H1 (cell line): Measurements from ENCODE around the gene ARMS2. TPM values are rescaled to one million over a fixed set of nuclear protein-coding genes. Genes with fewer than 3 reads are reported as not detected.

Experiments used
- CTCF ChIA-PET: fragments of 300-600 bp; sonication (Branson Sonifier 250); formaldehyde crosslinking; loops from one replicate; lab custom pipeline; 2021; ENCODE audit not compliant: partially characterized antibody; lab: Charles Lee
- POLR2A ChIA-PET: fragments of 300-600 bp; sonication (Branson Sonifier 250); formaldehyde crosslinking; loops from one replicate; lab custom pipeline; 2021; ENCODE audit warnings: inconsistent platforms; ENCODE audit not compliant: partially characterized antibody; lab: Charles Lee
- DNase-seq, 2 experiments: peaks; one replicate each; pipeline versions ENCODE4 v3.0.0 to v3.0.0-alpha.2; 2010 to 2022; ENCODE audit warnings: low spot score in 2 of 2, low read depth in 1 of 2, mixed read lengths in 1 of 2
- FAIRE-seq: peaks from 2 replicates; lab custom pipeline; 2011; peaks lifted over from hg19 to GRCh38; lab: Jason Lieb, UNC
- H2AFZ ChIP-seq: 2 replicates; pipeline ENCODE4 v1.8.1; 2012; ENCODE audit warnings: low read length, inconsistent platforms
- H2AK5ac ChIP-seq: 2 replicates; pipeline ENCODE4 v1.6.1; 2013; ENCODE audit warnings: low read depth, low read length
- H2BK120ac ChIP-seq: replicated peaks from 2 replicates; pipeline ENCODE3; 2013; ENCODE audit warnings: low read depth, low read length, inconsistent platforms
- H2BK12ac ChIP-seq: 2 replicates; pipeline ENCODE4 v1.6.1; 2013; ENCODE audit warnings: low read depth, low read length
- H2BK15ac ChIP-seq: 2 replicates; pipeline ENCODE4 v1.6.1; 2013; ENCODE audit warnings: low read length
- H2BK20ac ChIP-seq: 2 replicates; pipeline ENCODE4 v1.6.1; 2013; ENCODE audit warnings: low read length
- H2BK5ac ChIP-seq: 2 replicates; pipeline ENCODE4 v1.6.1; 2013; ENCODE audit warnings: low read depth, low read length
- H3K14ac ChIP-seq: 2 replicates; pipeline ENCODE4 v1.6.1; 2013; ENCODE audit warnings: inconsistent platforms; ENCODE audit not compliant: insufficient read length
- H3K18ac ChIP-seq: 2 replicates; pipeline ENCODE4 v1.6.1; 2013; ENCODE audit warnings: low read length; ENCODE audit errors: extremely low read depth
- H3K23ac ChIP-seq: 2 replicates; pipeline ENCODE4 v1.6.1; 2013; ENCODE audit warnings: inconsistent platforms; ENCODE audit not compliant: insufficient read length
- H3K23me2 ChIP-seq: 2 replicates; pipeline ENCODE4 v1.6.1; 2013; ENCODE audit warnings: low read depth, low read length
- H3K27ac ChIP-seq: 2 replicates; pipeline ENCODE4 v1.6.1; 2011; ENCODE audit warnings: low read depth, low read length, inconsistent platforms
- H3K27me3 ChIP-seq, 4 experiments: replicated peaks in 1 of 4; 1 replicate in 1 of 4; 2 replicates in 3 of 4; pipeline versions ENCODE4 v1.6.1 to v1.8.1; 2011 to 2013; ENCODE audit warnings: low read length in 3 of 4, mild to moderate bottlenecking in 3 of 4, inconsistent platforms in 2 of 4, mixed read lengths in 2 of 4, moderate library complexity in 1 of 4; ENCODE audit not compliant: control insufficient read depth in 3 of 4, insufficient read depth in 3 of 4; ENCODE audit errors: extremely low read depth in 1 of 4
- H3K36me3 ChIP-seq, 4 experiments: 2 replicates each; pipeline versions ENCODE4 v1.6.1 to v1.8.1; 2011 to 2013; ENCODE audit warnings: mild to moderate bottlenecking in 4 of 4, low read length in 3 of 4, moderate library complexity in 2 of 4, control low read depth in 1 of 4, inconsistent platforms in 1 of 4; ENCODE audit not compliant: insufficient read depth in 4 of 4, control insufficient read depth in 2 of 4
- H3K4ac ChIP-seq: replicated peaks from 2 replicates; pipeline ENCODE3; 2013; ENCODE audit warnings: low read length, low read depth, mixed read lengths, inconsistent platforms; ENCODE audit not compliant: insufficient read length
- H3K4me1 ChIP-seq, 4 experiments: replicated peaks in 1 of 4; 1 replicate in 1 of 4; 2 replicates in 3 of 4; pipeline versions ENCODE4 v1.6.1 to v1.8.1; 2011 to 2013; ENCODE audit warnings: low read length in 3 of 4, inconsistent platforms in 2 of 4, mixed read lengths in 1 of 4; ENCODE audit not compliant: insufficient read depth in 4 of 4, control insufficient read depth in 3 of 4
- H3K4me2 ChIP-seq, 2 experiments: 2 replicates each; pipeline versions ENCODE4 v1.6.1 to v1.8.1; 2011 to 2013; ENCODE audit warnings: low read depth in 2 of 2, low read length in 2 of 2, control low read depth in 1 of 2, inconsistent platforms in 1 of 2, mild to moderate bottlenecking in 1 of 2; ENCODE audit not compliant: insufficient read depth in 1 of 2
- H3K4me3 ChIP-seq, 4 experiments: fragments of 200-600, 300-600 bp in 1 of 4; sonication (generic), shearing (Covaris generic), sonication (Bioruptor Twin) in 1 of 4; 2 replicates each; pipeline versions ENCODE4 v1.5.1 to v1.8.1; 2011 to 2016; ENCODE audit warnings: low read length in 4 of 4, low read depth in 3 of 4, control low read depth in 2 of 4, inconsistent platforms in 2 of 4, mild to moderate bottlenecking in 2 of 4, mixed read lengths in 1 of 4, moderate library complexity in 1 of 4; ENCODE audit not compliant: insufficient read depth in 2 of 4; ENCODE audit errors: extremely low read depth in 1 of 4
- H3K56ac ChIP-seq: replicated peaks from 2 replicates; pipeline ENCODE3; 2013; ENCODE audit warnings: low read depth, mild to moderate bottlenecking, mixed read lengths, low read length, inconsistent platforms; ENCODE audit not compliant: insufficient read length
- H3K79me1 ChIP-seq: 2 replicates; pipeline ENCODE4 v1.6.1; 2013; ENCODE audit warnings: low read depth, low read length, control low read depth
- H3K79me2 ChIP-seq, 2 experiments: 2 replicates each; pipeline versions ENCODE4 v1.6.1 to v1.8.1; 2012 to 2013; ENCODE audit warnings: low read length in 2 of 2, mild to moderate bottlenecking in 2 of 2, inconsistent platforms in 1 of 2; ENCODE audit not compliant: insufficient read depth in 2 of 2, control insufficient read depth in 1 of 2
- H3K9ac ChIP-seq, 4 experiments: replicated peaks in 1 of 4; 1 replicate in 1 of 4; 2 replicates in 3 of 4; pipeline versions ENCODE4 v1.6.1 to v1.8.1; 2011 to 2013; ENCODE audit warnings: low read depth in 3 of 4, low read length in 3 of 4, control low read depth in 2 of 4, mild to moderate bottlenecking in 2 of 4, moderate library complexity in 2 of 4, inconsistent platforms in 1 of 4; ENCODE audit errors: extremely low read depth in 1 of 4
- H3K9me3 ChIP-seq, 2 experiments: 2 replicates each; pipeline versions ENCODE4 v1.6.1 to v1.8.1; 2012 to 2013; ENCODE audit warnings: mild to moderate bottlenecking in 2 of 2, moderate library complexity in 2 of 2, control low read depth in 1 of 2, inconsistent platforms in 1 of 2, low read depth in 1 of 2, low read length in 1 of 2, mixed read lengths in 1 of 2; ENCODE audit not compliant: insufficient read depth in 2 of 2
- H4K20me1 ChIP-seq, 2 experiments: replicated peaks in 1 of 2; 2 replicates each; pipeline versions ENCODE3 to v1.8.1; 2011 to 2013; ENCODE audit warnings: inconsistent platforms in 2 of 2, low read length in 2 of 2, mild to moderate bottlenecking in 1 of 2; ENCODE audit not compliant: insufficient read depth in 2 of 2, control insufficient read depth in 1 of 2
- H4K5ac ChIP-seq: 2 replicates; pipeline ENCODE4 v1.6.1; 2013; ENCODE audit warnings: low read length, low read depth, mixed read lengths, inconsistent platforms; ENCODE audit not compliant: insufficient read length
- H4K8ac ChIP-seq: 2 replicates; pipeline ENCODE4 v1.8.0; 2013; ENCODE audit warnings: mild to moderate bottlenecking, moderate library complexity, low read length, inconsistent platforms; ENCODE audit not compliant: insufficient read depth; ENCODE audit errors: extremely low read depth
- H4K91ac ChIP-seq: replicated peaks from 2 replicates; pipeline ENCODE3; 2013; ENCODE audit warnings: low read length, mixed read lengths, inconsistent platforms; ENCODE audit not compliant: insufficient read length
- EP300 ChIP-seq, 2 experiments: IDR thresholded peaks; 1 replicate in 1 of 2; 2 replicates in 1 of 2; pipeline ENCODE4 v1.6.1; 2011 to 2012; ENCODE audit warnings: low read depth in 2 of 2, low read length in 2 of 2, mild to moderate bottlenecking in 2 of 2, borderline replicate concordance in 1 of 2, inconsistent platforms in 1 of 2, moderate library complexity in 1 of 2
- MAFK ChIP-seq: IDR thresholded peaks from 2 replicates; pipeline ENCODE4 v1.6.1; 2012; ENCODE audit warnings: low read depth, mild to moderate bottlenecking, improper control_type of control experiment, low read length
- NANOG ChIP-seq: IDR thresholded peaks from 2 replicates; pipeline ENCODE4 v1.6.1; 2011; ENCODE audit warnings: low read length, low read depth, mild to moderate bottlenecking, inconsistent platforms; ENCODE audit not compliant: insufficient read depth, poor library complexity, severe bottlenecking
- RBBP5 ChIP-seq: IDR thresholded peaks from 2 replicates; pipeline ENCODE4 v1.7.1; 2012; ENCODE audit warnings: low read depth, mild to moderate bottlenecking, inconsistent platforms, low read length, moderate library complexity, borderline replicate concordance
- RFX5 ChIP-seq: IDR thresholded peaks from 2 replicates; pipeline ENCODE4 v1.6.1; 2011; ENCODE audit warnings: low read depth, low read length, improper control_type of control experiment, borderline replicate concordance
- TCF12 ChIP-seq: IDR thresholded peaks from 2 replicates; pipeline ENCODE4 v1.6.1; 2011; ENCODE audit warnings: low read depth, mild to moderate bottlenecking, low read length
- USF2 ChIP-seq: IDR thresholded peaks from 2 replicates; pipeline ENCODE4 v1.6.1; 2011; ENCODE audit warnings: low read length, improper control_type of control experiment
- WGBS, 2 experiments: shearing (Covaris generic) in 1 of 2; methylation state at CpG; one replicate each; pipeline versions ENCODE4 v1.1.6 to v1.1.7; 2013 to 2015; ENCODE audit warnings: low lambda C conversion rate in 2 of 2, mixed read lengths in 2 of 2, inconsistent platforms in 1 of 2, low coverage in 1 of 2, missing lambda C conversion rate in 1 of 2; ENCODE audit not compliant: insufficient replicate concordance in 2 of 2, insufficient coverage in 1 of 2, insufficient read length in 1 of 2; ENCODE audit errors: extremely low coverage in 1 of 2, missing lambda C conversion rate in 1 of 2; 5-methylcytosine and 5-hydroxymethylcytosine counted together
- polyA plus RNA-seq, 7 experiments: library from polyadenylated mRNA; depleted of rRNA in 3 of 7; stranded (reverse) in 5 of 7; unstranded in 2 of 7; fragments of >200 nt in 5 of 7; fragments of 200-250 nt in 2 of 7; gene quantifications; 1 replicate in 5 of 7; 2 replicates in 1 of 7; 4 replicates in 1 of 7; pipeline versions ENCODE4 v1.2.1 to v1.2.3, GENCODE V29; 2011 to 2013; ENCODE audit warnings: missing spikeins in 2 of 7, mixed read lengths in 2 of 7
- total RNA-seq: library from RNA; stranded (reverse); fragmentation: NEBNext Ultra II Directional; extraction: Animal tissue kit (Norgen Biotek cat#: 25700); gene quantifications from 2 replicates; pipeline ENCODE4 v1.2.1, GENCODE V29; 2021
- TF ChIP-seq, protein P1 (sequence below): IDR thresholded peaks from 2 replicates; pipeline ENCODE4 v1.6.1; 2011; ENCODE audit warnings: low read depth, mild to moderate bottlenecking, low read length; ENCODE audit not compliant: insufficient read depth

Gene ARMS2
- total and polyA plus RNA-seq, 2 of the 8 experiments (the other 6 are each of a cell fraction or from before 2014, with no cell fraction given): not detected

- Histone ChIP-seq H2BK120ac (no peak overlapping the region), H2AK5ac (no peak overlapping the region), H3K79me1 (no peaks in the 10 kb centered on the region), H3K23me2 (no peaks in the 10 kb centered on the region), H3K18ac (no peak overlapping the region), H3K14ac (no peak overlapping the region), H2BK20ac (no peak overlapping the region), H3K56ac (no peak overlapping the region), H3K4me3 (no peak overlapping the region), H3K9ac (no peak overlapping the region), H3K4me1 (no peaks in the 10 kb centered on the region), H4K20me1 (no peaks in the 10 kb centered on the region), H3K79me2 (no peaks in the 10 kb centered on the region), H3K9me3 (peaks cover 3 to 10% of the 10 kb centered on the region in 2 experiments; a peak in 3 of 4 replicates), H3K27me3 (no peaks in the 10 kb centered on the region), H4K5ac (no peak overlapping the region), H3K4me2 (no peak overlapping the region), H3K23ac (no peak overlapping the region), H2BK12ac (no peak overlapping the region), H2BK5ac (no peak overlapping the region), H3K27ac (no peak overlapping the region), H3K36me3 (no peaks in the 10 kb centered on the region), H2BK15ac (no peak overlapping the region), H3K4ac (no peak overlapping the region), H4K8ac (no peak overlapping the region), H2AFZ (no peak overlapping the region), H4K91ac (no peak overlapping the region)
- ChIA-PET POLR2A (no interaction called here), CTCF (interaction anchor here (0.6 to 1.2 kb wide), 2 partner anchors 14 to 109 kb away, joined by 3 to 4 read pairs; no protein-coding TSS in a partner anchor)
- 85% methylated on average over 3 of the region's 3 CpGs; no CpG with 5 or more reads in 1 of the 2 experiments for WGBS, 2 experiments
- DNase-seq: no peak
- no peak for FAIRE-seq
- TF ChIP-seq EP300 (IDR thresholded peaks at IDR 0.05; ENCODE audit: borderline replicate concordance in 1 of 2, low read depth in 2 of 2, low read length in 2 of 2) (no peak), USF2 (no peak), MAFK (no peak), RBBP5 (no peak), TCF12 (no peak), NANOG (no peak), RFX5 (no peak)
- TF ChIP-seq, protein P1, sequence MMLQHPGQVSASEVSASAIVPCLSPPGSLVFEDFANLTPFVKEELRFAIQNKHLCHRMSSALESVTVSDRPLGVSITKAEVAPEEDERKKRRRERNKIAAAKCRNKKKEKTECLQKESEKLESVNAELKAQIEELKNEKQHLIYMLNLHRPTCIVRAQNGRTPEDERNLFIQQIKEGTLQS: no peak
Measured at GRCh38 chr10:122448600-122448999, 5.9 kb upstream of the ARMS2 start.
